GM19467 (cell line): ENCODE measurements around the gene UBAC1.
"Not testable (repeated sequence)": the region's sequence is repeated elsewhere in the genome, so short reads cannot be mapped to it uniquely, and the experiment has no call there.

Source experiments
- ATAC-seq: cut with Tn5 transposase; IDR thresholded peaks from one replicate; pipeline ENCODE4 v1.9.1; 2021; ENCODE audit warnings: mild to moderate bottlenecking, moderate library complexity; ENCODE audit not compliant: unreplicated experiment

The UBAC1 gene

GRCh38 chr9:135961811-135962695 lies 880 bp upstream of the UBAC1 start:
- no peak for ATAC-seq

GRCh38 chr9:135960411-135961276 lies 529 bp downstream of the UBAC1 start:
- ATAC-seq = no peak

GRCh38 chr9:135959814-135960213 lies 1.4 kb downstream of the UBAC1 start:
- no peak for ATAC-seq

GRCh38 chr9:135958485-135958884 lies 2.7 kb downstream of the UBAC1 start:
- no peak for ATAC-seq

- no peak for ATAC-seq
Measured at GRCh38 chr9:135957431-135957830, 3.7 kb downstream of the UBAC1 start.

GRCh38 chr9:135956802-135957174 lies 4.4 kb downstream of the UBAC1 start:
- no peak for ATAC-seq

- ATAC-seq = no peak
Measured at GRCh38 chr9:135955934-135956801, 5.0 kb downstream of the UBAC1 start.

GRCh38 chr9:135952664-135953206 lies 8.4 kb downstream of the UBAC1 start:
- no peak for ATAC-seq

GRCh38 chr9:135951889-135952663 lies 9.1 kb downstream of the UBAC1 start:
- no peak for ATAC-seq

- ATAC-seq = not testable (repeated sequence)
Measured at GRCh38 chr9:135951310-135951709, 9.9 kb downstream of the UBAC1 start.

GRCh38 chr9:135950841-135951240 lies 10.3 kb downstream of the UBAC1 start:
- not testable (repeated sequence) for ATAC-seq

GRCh38 chr9:135950135-135950682 lies 11.0 kb downstream of the UBAC1 start:
- ATAC-seq = no peak

- no peak for ATAC-seq
Measured at GRCh38 chr9:135949501-135950134, 11.6 kb downstream of the UBAC1 start.

- ATAC-seq = no peak
Measured at GRCh38 chr9:135948968-135949367, 12.2 kb downstream of the UBAC1 start.

- no peak for ATAC-seq
Measured at GRCh38 chr9:135948446-135948845, 12.7 kb downstream of the UBAC1 start.

- ATAC-seq = no peak
Measured at GRCh38 chr9:135947582-135947981, 13.6 kb downstream of the UBAC1 start.

GRCh38 chr9:135947105-135947504 lies 14.1 kb downstream of the UBAC1 start:
- ATAC-seq = not testable (repeated sequence)

GRCh38 chr9:135946392-135946994 lies 14.7 kb downstream of the UBAC1 start:
- no peak for ATAC-seq

GRCh38 chr9:135945969-135946368 lies 15.2 kb downstream of the UBAC1 start:
- no peak for ATAC-seq
